HG02798 (cell line): ENCODE data around the gene ZNF554.
"Not testable (repeated sequence)": the region's sequence is repeated elsewhere in the genome, so short reads cannot be mapped to it uniquely, and the experiment has no call there.

Source experiments
- ATAC-seq: cut with Tn5 transposase; IDR thresholded peaks from one replicate; pipeline ENCODE4 v1.9.1; 2021; ENCODE audit warnings: mild to moderate bottlenecking; ENCODE audit not compliant: unreplicated experiment, poor library complexity

Gene ZNF554

GRCh38 chr19:2806736-2807378 lies 12.8 kb upstream of the ZNF554 start:
- ATAC-seq, result no peak

DNA sequence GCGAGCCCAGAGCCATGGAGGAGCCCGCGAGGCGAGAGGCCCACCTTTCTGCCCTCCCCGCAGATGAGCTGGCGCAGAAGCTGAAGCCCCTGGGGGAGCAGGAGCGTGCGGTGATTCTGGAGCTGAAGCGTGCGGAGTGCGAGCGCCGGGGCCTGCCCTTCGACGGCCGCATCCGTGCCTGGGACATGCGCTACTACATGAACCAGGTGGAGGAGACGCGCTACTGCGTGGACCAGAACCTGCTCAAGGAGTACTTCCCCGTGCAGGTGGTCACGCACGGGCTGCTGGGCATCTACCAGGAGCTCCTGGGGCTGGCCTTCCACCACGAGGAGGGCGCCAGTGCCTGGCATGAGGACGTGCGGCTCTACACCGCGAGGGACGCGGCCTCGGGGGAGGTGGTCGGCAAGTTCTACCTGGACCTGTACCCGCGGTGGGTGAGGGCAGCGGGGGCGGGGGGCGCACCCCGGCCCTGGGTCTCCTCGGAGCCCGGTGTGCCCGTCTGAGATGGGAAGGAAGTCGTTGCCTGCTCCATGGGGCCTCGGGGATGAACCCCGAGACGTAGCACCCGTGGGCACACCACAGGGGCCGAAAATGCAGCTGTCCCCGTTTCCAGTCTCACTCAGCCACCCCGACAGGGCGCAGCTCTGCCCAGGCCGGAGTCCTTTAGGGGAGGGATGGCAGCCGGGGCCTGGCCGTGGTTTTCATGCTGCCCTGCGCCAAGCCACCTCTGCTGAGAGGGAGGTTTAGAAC lies 12.1 kb upstream of the ZNF554 start:
- ATAC-seq, result no peak

DNA sequence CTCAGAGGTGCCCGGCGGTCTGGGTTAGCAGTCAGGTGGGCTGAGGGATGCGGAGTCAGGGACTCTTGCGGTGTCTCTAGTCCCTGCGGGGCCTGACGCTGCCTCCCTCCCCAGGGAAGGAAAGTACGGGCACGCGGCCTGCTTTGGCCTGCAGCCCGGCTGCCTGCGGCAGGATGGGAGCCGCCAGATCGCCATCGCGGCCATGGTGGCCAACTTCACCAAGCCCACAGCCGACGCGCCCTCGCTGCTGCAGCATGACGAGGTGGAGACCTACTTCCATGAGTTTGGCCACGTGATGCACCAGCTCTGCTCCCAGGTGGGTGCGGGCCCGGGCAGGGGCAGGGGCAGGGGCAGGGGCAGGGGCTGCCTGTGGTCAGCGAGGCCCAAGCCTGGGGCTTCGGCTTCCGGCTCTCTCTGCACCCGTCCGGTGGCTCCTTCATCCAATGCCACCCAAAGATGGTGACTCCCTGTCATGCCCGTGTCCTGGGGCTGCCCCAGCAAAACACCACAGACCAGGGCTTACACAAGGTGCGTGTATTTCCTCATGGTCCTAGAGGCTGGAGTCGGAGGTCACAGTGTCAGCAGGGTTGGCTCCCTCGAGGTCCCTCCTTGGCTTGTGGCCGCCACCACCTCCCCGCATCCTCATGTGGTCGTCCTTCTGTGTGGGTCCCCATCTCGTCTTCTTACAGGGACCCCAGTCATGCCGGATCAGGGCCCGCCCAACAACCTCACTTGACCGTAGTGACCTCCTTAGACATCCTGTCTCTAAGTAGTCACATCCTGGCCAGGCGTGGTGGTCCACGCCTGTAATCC lies 11.3 kb upstream of the ZNF554 start:
- ATAC-seq, result no peak

DNA sequence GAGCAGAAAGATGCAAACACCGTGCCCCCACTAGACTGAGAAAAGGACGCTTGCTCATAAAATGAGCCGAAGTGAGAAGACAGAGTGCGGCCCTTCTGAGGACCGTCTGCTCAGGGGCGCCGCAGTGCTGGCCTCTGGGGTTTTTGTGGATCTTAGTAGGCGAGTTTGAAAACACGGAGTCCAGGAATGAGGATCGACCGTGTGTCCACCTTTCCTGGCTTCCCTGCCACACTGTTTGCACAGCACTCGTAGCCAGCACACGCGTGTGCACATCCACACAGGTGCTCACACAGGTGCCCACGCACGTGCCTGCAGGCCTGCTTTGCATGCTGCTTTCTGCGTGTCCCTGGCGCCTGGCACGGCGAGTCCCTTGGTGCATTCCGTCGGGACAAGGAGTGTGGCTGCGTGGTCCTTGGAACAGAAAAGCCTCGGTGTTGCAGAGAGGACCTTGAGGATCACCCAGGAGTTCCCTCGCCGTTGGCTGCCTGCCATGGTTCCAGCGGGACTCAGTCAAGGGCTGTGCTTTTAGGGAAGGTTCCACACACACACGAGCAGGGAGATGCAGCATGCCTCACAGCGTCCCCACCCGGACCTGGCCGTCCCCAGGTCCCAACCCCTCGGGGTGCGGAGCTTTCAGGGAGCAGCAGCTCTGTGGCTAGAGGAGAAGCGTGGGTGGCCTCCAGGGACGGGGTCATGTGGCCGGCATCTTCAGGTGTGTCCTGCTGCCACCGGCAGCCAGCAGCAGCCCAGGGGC lies 10.1 kb upstream of the ZNF554 start:
- no peak for ATAC-seq

DNA sequence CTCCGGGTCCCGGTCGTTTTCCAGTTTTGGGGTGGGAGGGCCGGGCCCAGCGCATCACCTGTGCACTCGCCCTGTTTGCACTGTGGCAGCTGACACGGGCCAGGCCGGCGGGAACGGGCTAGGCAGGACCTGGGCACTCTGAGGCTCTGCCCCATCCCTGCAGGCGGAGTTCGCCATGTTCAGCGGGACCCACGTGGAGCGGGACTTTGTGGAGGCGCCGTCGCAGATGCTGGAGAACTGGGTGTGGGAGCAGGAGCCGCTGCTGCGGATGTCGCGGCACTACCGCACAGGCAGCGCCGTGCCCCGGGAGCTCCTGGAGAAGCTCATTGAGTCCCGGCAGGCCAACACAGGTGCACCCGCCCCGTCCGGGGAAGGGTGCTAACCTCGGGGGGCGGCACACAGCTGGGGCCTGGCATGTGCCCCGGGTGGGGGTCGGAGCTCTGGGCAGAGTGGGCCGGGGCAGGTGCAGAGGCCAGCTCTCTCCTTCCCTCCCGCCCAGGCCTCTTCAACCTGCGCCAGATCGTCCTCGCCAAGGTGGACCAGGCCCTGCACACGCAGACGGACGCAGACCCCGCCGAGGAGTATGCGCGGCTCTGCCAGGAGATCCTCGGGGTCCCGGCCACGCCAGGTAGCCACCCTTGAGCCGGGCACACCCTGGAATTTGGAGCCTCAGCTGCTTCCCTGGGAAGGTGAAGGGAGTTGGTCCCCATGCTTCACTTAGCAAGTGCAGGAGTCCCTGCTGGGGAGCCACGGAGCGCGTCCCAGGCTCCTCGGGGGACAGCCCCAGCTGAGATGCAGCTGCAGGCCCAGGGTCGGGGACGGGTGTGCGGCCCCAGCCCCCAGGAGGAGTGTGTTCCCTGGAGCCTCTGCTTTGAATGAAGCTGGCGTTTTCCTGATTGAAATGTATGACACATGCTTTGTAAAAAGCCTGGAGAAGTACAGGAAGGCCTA lies 9.3 kb upstream of the ZNF554 start:
- no peak for ATAC-seq

GRCh38 chr19:2811221-2811722 lies 8.4 kb upstream of the ZNF554 start:
- no peak for ATAC-seq

GRCh38 chr19:2811735-2812413 lies 7.8 kb upstream of the ZNF554 start:
- no peak for ATAC-seq

DNA sequence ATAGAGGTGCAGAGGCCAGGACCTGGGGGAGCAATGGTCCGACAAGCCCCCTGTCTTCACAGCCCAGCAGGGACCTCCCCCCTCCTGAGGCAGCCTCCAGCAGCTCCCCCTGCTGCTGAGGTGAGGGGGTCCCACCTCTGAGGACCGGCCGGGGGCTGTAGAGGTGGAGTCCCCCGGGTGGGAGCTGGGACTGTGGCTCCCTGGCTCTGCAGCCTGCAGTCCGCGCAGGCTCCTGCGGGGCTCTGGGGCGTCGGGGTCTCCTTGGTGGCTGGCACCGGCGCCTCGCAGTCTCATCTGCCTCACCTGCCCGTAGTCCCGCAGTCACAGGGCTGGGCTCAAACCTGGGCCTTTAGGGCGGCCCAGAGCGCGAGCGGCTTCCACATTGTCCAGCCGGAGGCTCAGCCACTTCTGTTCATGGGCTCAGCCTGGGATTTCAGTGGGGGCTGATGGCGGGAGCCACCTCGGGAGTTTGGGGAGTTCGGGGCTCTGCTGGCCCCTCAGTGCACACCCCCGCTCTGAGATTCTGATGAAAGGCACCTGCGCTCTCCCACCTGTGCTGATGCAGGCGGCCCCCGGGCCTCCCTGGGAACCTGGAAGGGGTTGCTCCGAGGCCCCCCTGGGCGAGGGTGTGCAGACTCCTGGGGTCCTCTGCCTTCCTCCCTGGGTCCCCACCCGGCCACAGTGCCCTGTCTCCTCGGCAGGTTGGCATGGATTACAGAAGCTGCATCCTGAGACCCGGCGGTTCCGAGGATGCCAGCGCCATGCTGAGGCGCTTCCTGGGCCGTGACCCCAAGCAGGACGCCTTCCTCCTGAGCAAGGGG lies 7.0 kb upstream of the ZNF554 start:
- ATAC-seq, result no peak

DNA sequence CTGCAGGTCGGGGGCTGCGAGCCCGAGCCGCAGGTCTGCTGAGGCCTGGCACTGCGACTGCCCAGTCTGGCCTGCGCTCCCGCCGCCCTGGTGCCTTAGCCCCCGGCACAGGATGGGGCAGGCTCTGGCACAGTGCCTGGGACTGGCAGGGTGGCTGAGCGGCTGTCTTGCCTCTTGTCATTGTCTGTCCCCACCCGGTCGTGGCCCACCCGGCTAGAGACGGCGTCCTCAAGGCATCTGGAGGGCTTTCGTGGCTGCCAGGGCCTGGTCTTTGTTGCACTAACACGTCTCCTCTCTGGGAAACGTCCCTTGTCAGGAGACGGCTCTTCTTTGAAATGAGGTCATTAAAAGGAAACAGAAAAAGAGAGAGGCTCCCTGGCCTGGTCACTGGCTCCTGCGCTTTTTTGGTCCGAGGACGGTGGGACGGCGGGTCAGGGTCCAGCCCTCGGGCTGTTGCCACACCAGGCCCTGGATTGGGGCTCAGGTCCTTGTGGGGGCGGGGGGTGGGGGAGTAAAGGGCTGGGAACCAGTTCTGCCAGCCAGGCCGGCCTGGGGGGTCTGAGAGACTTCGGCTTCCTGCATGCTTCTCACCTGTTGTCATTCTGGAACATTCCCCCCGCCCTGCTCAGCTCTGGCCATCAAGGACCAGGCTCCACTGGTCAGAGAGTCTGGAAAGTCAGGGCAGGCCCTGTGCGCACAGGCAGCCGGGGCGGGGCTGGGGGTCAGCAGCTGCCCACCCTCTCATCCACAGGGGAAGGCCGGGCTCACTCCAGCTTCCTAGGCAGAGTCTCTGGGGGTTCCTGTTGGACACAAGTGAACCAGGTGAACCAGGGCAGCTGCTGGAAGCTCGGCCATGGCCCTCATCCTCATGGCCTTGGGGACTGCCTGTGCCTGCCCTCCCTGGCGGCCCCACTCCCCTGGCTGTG lies 6.2 kb upstream of the ZNF554 start:
- no peak for ATAC-seq

DNA sequence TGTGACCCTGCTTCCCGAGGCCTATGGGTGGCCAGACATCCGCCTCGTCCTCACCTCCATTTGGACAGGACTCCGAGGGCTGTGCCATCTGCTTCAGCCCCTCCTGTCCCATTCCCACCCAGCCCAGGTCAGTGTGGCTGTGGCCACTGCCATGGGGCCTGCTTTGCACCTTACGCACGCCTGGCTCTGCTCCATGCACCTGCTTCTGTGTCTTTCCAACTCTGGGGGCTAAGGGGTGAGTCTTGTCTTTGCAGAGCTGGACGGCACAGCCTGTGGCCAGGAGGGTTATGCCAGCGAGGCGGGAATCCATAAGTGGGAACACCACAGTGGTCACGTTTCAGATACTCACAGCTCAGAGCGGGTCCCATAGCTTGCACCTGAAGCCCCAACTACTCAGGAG lies 5.2 kb upstream of the ZNF554 start:
- ATAC-seq, result no peak

GRCh38 chr19:2815191-2815614 lies 4.5 kb upstream of the ZNF554 start:
- no peak for ATAC-seq

GRCh38 chr19:2815923-2816322 lies 3.7 kb upstream of the ZNF554 start:
- ATAC-seq, result no peak

GRCh38 chr19:2816641-2817040 lies 3.0 kb upstream of the ZNF554 start:
- ATAC-seq, result no peak

DNA sequence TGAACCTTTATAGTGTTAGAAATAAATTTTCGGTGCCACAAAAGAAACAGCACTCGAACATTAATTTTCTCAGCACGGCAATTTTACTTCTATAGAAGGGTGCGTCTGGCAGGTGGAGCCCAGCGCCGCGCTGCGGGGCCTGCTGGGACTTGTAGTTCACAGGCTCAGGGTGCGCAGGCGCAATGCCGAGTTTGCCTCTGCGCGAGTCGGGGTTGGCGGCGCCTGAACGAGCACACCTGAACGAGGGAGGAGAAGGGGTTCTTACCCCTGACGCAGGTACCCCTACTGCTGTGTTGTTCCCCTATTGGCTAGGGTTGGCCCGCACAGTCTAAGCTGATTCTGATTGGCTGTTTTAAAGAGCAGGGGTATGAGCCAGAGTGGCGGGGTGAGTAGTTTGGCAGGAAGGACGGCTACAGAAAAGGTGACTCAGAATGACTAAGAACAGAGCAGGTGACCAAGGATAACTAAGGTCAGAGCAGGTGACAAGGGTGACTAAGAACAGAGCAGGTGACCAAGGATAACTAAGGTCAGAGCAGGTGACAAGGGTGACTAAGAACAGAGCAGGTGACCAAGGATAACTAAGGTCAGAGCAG lies 2.3 kb upstream of the ZNF554 start:
- not testable (repeated sequence) for ATAC-seq

DNA sequence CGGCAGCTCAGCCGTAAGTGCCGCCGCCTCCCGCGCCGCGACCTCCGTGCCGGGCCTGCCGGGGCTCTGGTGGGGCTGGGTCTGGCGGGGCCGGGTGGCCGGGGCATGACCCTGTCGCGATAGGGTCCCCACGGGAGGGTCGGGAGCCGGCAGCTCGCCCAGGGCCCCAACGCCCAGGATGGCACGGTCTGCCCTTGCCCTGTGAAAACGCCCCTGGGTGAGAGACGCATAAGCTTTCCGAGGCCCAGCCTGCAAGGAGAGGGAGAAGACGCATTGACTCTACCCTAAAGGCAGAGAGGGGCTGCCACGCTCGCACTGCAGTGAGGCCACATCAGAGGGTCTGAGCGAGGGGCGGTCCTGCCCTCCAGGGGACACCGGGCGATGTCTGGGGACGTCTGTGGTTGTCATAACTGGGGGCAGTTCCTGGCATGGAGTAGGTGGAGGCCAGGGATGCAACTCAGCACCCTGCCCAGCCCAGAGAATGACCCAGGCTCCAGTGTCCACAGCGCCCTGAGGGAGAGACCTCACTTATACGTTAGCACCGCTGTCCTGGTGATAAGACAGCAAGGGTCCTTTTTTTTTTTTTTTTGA lies 539 bp downstream of the ZNF554 start:
- peak; percentile 18 for ATAC-seq

DNA sequence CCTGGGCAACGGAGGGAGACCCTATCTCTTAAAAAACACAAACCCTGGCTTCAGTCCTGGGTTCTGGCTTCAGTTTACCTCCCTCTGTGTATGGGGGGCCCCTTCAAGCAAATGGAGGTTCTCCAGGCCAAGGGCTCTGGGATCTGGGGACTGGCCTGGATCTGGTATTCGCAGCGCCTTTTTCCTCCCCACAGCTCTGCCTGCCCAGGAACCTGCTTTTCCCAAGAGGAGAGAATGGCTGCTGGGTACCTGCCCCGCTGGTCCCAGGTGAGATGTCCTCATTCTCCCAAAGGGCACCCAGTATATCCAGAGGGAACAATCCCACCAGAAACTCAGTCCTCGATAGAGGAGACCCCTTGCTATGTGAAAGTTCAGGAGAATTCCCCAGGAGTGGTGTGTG lies 3.2 kb downstream of the ZNF554 start:
- ATAC-seq, result no peak
